Activated B cell treated with CpG ODN at 0.5 μM for 24 hours (primary cell): ENCODE data around the gene DRG2. TPM values are rescaled to one million over a fixed set of nuclear protein-coding genes. Genes with fewer than 3 reads are reported as not detected.

Experiments
- ATAC-seq: fragments of 200-7000 bp; cut with Tn5 transposase; one replicate; pipeline ENCODE4 v1.10.0; 2021; ENCODE audit warnings: low read depth, mild to moderate bottlenecking, moderate library complexity
- CTCF ChIA-PET: fragments of 350-600 bp; sonication (Branson Sonifier 250); formaldehyde crosslinking; loops from one replicate; lab custom pipeline; 2021; ENCODE audit warnings: antibody characterized with exemption; lab: Charles Lee
- POLR2A ChIA-PET: fragments of 350-600 bp; sonication (Branson Sonifier 250); formaldehyde crosslinking; loops from one replicate; lab custom pipeline; 2021; ENCODE audit warnings: antibody characterized with exemption; lab: Charles Lee
- DNase-seq: peaks from one replicate; pipeline ENCODE4 v3.0.0; 2022
- H3K27ac Mint-ChIP-seq: one replicate; pipeline ENCODE4 v1.8.0; 2020; ENCODE audit warnings: mixed read lengths
- H3K27me3 Mint-ChIP-seq: one replicate; pipeline ENCODE4 v1.8.0; 2021; ENCODE audit warnings: mixed read lengths
- H3K36me3 Mint-ChIP-seq: one replicate; pipeline ENCODE4 v1.8.0; 2021; ENCODE audit warnings: low read depth, mixed read lengths
- H3K4me1 Mint-ChIP-seq: one replicate; pipeline ENCODE4 v1.8.0; 2021; ENCODE audit warnings: mixed read lengths
- H3K4me3 Mint-ChIP-seq: one replicate; pipeline ENCODE4 v1.8.0; 2020; ENCODE audit warnings: mild to moderate bottlenecking, mixed read lengths
- H3K9me3 Mint-ChIP-seq: one replicate; pipeline ENCODE4 v1.8.0; 2020; ENCODE audit warnings: mixed read lengths
- intact Hi-C: fragments of 100-400 bp; cut with micrococcal nuclease; formaldehyde crosslinking; loops from one replicate; pipeline ENCODE4 v1.15.1; 2024
- total RNA-seq: library from RNA; stranded (reverse); gene quantifications from 2 replicates; pipeline ENCODE4 v1.2.3, GENCODE V29; 2022
- TF ChIP-seq, protein P1 (sequence below): fragments of 200-600 bp; IDR thresholded peaks from one replicate; pipeline ENCODE4 v1.8.0; 2022; ENCODE audit warnings: antibody characterized with exemption, mild to moderate bottlenecking

DRG2 gene
- total RNA-seq, 1 donor from 2014 or later = 67.1 TPM

DNA sequence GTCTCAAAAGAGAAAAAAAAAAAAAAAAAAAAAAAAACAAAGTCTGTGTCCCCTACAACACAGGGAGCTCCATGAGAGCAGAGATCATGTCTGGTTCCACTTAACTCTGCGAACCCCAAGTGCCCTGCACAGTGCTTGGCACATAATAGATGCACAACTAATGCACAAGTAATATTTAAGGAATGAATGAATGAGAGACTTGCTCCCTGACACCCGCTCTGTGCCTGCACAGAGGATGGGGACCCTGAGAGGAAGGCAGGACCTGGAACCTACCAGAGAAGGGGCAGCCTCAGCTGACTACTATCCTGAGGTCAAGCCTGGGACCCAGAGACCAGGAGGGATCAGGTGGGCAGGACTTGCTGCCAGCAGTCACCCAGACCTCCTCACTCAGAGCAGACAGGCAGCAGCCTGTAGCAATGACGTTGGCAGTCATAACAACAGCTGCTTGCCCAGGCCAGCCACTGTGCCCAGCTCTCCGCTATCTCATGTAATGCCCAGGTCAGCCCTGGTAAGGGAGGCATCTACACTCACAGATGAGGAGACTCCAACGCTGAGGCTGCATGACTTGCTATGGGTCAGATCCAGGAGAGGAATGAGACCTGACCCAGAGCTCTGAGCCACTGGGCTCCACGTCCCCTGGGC, 23.7 kb downstream of the DRG2 start:
- TF ChIP-seq, protein P1, sequence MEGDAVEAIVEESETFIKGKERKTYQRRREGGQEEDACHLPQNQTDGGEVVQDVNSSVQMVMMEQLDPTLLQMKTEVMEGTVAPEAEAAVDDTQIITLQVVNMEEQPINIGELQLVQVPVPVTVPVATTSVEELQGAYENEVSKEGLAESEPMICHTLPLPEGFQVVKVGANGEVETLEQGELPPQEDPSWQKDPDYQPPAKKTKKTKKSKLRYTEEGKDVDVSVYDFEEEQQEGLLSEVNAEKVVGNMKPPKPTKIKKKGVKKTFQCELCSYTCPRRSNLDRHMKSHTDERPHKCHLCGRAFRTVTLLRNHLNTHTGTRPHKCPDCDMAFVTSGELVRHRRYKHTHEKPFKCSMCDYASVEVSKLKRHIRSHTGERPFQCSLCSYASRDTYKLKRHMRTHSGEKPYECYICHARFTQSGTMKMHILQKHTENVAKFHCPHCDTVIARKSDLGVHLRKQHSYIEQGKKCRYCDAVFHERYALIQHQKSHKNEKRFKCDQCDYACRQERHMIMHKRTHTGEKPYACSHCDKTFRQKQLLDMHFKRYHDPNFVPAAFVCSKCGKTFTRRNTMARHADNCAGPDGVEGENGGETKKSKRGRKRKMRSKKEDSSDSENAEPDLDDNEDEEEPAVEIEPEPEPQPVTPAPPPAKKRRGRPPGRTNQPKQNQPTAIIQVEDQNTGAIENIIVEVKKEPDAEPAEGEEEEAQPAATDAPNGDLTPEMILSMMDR = no peak
- Mint-ChIP-seq H3K9me3 (no peaks in the 10 kb centered on the region), H3K4me3 (no peak overlapping the region), H3K27ac (no peak overlapping the region), H3K27me3 (no peaks in the 10 kb centered on the region), H3K4me1 (no peaks in the 10 kb centered on the region), H3K36me3 (peaks cover 7% of the 10 kb centered on the region)
- no peak for ATAC-seq
- ChIA-PET CTCF (no interaction called here), POLR2A (interaction anchor here (0.7 kb wide), 1 partner anchor 40 kb away, joined by 4 read pairs; no protein-coding TSS in a partner anchor)
- intact Hi-C loops = no loop called here
- no peak for DNase-seq

DNA sequence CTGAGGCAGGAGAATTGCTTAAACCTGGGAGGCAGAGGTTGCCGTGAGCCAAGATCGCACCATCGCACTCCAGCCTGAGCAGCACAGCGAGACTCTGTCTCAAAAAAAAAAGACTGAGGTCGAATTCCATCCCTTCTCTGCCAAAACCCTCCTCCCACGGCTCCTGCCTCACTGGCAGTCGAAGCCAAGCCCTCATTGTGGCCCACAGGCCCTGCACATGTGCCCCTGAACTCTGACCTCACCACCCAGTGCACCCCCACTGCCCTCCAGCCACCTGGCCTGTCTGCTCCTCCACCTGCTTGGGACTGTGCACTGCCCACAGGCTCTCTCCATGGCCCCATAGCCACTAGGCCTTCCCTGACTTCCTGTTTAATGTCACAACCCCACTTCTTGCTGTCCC, 27.8 kb downstream of the DRG2 start:
- intact Hi-C loops = no loop called here
- POLR2A ChIA-PET = no interaction called here
- Mint-ChIP-seq H3K27ac (no peak overlapping the region), H3K4me1 (no peaks in the 10 kb centered on the region), H3K36me3 (no peaks in the 10 kb centered on the region), H3K4me3 (no peak overlapping the region), H3K9me3 (peaks cover 3% of the 10 kb centered on the region), H3K27me3 (no peaks in the 10 kb centered on the region)
- DNase-seq (no peak), ATAC-seq (no peak)
- CTCF ChIA-PET = no interaction called here
- TF ChIP-seq, protein P1 = no peak

DNA sequence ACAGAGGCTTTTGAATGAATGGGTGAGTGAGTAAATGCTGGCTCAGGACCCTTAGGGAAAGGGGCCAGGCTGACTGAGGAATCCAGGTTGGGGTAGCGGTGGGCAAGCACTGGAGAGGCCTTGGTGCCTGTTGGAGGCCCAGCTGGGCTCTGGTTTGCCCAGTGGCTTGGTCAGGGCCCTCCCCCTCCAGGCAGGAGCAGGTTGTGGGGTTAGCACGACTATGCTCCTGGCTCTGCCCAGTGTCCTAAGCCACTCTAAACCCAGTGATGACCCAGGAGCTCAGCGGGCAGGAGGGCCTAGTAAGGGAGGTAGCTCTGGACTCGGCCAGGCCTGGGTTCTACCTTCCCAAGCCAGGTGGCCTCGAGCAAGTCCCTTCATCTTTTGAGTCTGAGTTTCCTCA, 28.3 kb downstream of the DRG2 start:
- Mint-ChIP-seq H3K27me3 (no peaks in the 10 kb centered on the region), H3K36me3 (no peaks in the 10 kb centered on the region), H3K4me3 (no peak overlapping the region), H3K4me1 (no peaks in the 10 kb centered on the region), H3K9me3 (peaks cover 3% of the 10 kb centered on the region), H3K27ac (no peak overlapping the region)
- DNase-seq (no peak), ATAC-seq (no peak)
- CTCF ChIA-PET = no interaction called here
- POLR2A ChIA-PET = no interaction called here
- intact Hi-C loops = no loop called here
- TF ChIP-seq, protein P1 = no peak

DNA sequence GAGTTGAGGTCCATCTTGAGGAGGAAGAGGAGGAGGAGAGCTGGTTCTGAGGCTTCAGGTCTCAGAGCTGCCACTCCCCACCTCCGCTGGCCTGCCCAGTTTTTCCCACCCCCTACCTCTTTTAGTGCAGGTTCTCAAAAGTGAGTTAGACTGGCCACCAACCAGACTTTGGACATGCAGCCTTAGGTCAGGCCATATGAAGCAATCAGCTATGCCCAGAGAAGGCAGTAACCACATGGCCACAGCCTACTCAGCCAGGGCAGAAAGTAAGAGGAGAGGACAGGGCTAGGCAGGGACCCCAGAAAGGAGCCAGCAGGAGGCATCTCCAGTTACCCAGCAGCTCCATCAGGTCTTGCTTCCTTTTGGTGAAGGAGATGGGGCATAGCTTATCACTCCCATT, 29.8 kb downstream of the DRG2 start:
- POLR2A ChIA-PET = no interaction called here
- no peaks in the 10 kb centered on the region for H3K36me3 Mint-ChIP-seq
- DNase-seq (no peak), ATAC-seq (no peak)
- no peaks in the 10 kb centered on the region for H3K27me3 Mint-ChIP-seq
- TF ChIP-seq, protein P1 = no peak
- H3K9me3 Mint-ChIP-seq = peaks cover 3% of the 10 kb centered on the region
- no peak overlapping the region for H3K4me3 Mint-ChIP-seq
- no peak overlapping the region for H3K27ac Mint-ChIP-seq
- CTCF ChIA-PET = no interaction called here
- intact Hi-C loops = no loop called here
- H3K4me1 Mint-ChIP-seq = no peaks in the 10 kb centered on the region

DNA sequence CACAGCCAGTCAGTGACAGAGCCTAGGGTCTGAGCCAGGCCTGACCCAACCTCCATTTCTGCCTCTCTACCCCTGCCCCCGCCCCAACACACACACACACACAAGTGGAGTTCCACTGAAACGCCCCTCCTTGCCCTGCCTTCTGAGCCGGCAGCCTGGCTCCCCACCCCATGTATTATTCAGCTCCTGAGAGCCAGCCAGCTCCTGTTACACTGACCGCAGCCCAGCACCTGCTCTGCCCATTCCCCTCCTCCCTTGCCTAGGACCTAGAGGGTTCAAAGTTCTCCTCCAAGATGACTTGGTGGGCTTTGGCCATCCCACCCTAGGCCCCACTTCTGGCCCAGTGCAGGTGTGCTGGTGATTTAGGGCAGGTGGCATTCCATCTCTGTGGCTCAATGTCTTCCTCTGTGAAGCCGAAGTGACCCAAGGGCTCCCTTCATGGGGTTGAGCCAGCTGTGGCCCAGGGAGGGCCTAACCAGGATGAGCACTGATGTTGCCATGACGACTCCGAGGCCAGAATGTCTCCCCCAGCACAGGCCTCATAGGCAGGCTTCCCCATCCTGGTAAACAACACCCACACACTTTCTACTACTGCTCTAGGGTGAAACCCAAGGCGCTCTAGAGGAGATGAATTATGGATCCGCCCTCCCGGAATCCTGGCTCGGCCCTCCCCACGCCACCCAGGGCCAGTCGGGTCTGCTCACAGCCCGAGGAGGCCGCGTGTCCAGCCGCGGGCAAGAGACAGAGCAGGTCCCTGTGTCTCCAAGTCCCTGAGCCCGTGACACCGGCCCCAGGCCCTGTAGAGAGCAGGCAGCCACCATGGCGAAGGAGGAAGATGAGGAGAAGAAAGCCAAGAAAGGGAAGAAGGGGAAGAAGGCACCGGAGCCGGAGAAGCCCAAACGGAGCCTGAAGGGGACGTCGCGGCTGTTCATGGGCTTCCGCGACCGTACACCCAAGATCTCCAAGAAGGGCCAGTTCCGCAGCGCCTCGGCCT, 30.5 kb downstream of the DRG2 start:
- no peaks in the 10 kb centered on the region for H3K36me3 Mint-ChIP-seq
- H3K4me3 Mint-ChIP-seq = no peak overlapping the region
- ATAC-seq (no peak), DNase-seq (no peak)
- ChIA-PET POLR2A (no interaction called here), CTCF (no interaction called here)
- H3K27ac Mint-ChIP-seq = no peak overlapping the region
- H3K9me3 Mint-ChIP-seq = peaks cover 3% of the 10 kb centered on the region
- H3K27me3 Mint-ChIP-seq = no peaks in the 10 kb centered on the region
- no peaks in the 10 kb centered on the region for H3K4me1 Mint-ChIP-seq
- intact Hi-C loops = no loop called here
- TF ChIP-seq, protein P1 = no peak
